ENCODE results near the gene STPG1.
A peak's percentile ranks its signal among the peaks of the same experiment; 100 is the strongest.

STPG1 gene

GRCh38 chr1:24373044-24373443, 40.5 kb downstream of the STPG1 start:
- H3K4me3 ChIP-seq (ENCODE audit: low read depth, low read length), result no peak overlapping the region
- no peak overlapping the region for H3K27ac ChIP-seq
- in situ Hi-C loops (cut with HindIII; ENCODE audit: low pct_ligation_motif_present, low sequenced_read_pairs), result no loop called here
- no peaks in the 10 kb centered on the region for H3K27me3 ChIP-seq (replicated peaks)
- DNase-seq, result no peak
- TF ChIP-seq CTCF (IDR thresholded peaks at IDR 0.05; ENCODE audit: low read depth, low read length, missing control alignments), result no peak
- H3K36me3 ChIP-seq (replicated peaks), result no peaks in the 10 kb centered on the region

GRCh38 chr1:24369801-24370200, 43.8 kb downstream of the STPG1 start:
- no peak for DNase-seq
- Histone ChIP-seq H3K27me3 (replicated peaks) (no peaks in the 10 kb centered on the region), H3K4me3 (ENCODE audit: low read depth, low read length) (no peak overlapping the region), H3K27ac (no peak overlapping the region), H3K36me3 (replicated peaks) (no peaks in the 10 kb centered on the region)
- in situ Hi-C loops (cut with HindIII; ENCODE audit: low pct_ligation_motif_present, low sequenced_read_pairs), result no loop called here
- no peak for TF ChIP-seq CTCF (IDR thresholded peaks at IDR 0.05; ENCODE audit: low read depth, low read length, missing control alignments)

- Histone ChIP-seq H3K36me3 (replicated peaks) (no peaks in the 10 kb centered on the region), H3K4me3 (ENCODE audit: low read depth, low read length) (no peak overlapping the region), H3K27ac (no peak overlapping the region), H3K27me3 (replicated peaks) (no peaks in the 10 kb centered on the region)
- no peak for TF ChIP-seq CTCF (IDR thresholded peaks at IDR 0.05; ENCODE audit: low read depth, low read length, missing control alignments)
- in situ Hi-C loops (cut with HindIII; ENCODE audit: low pct_ligation_motif_present, low sequenced_read_pairs), result no loop called here
- no peak for DNase-seq
Measured at GRCh38 chr1:24369199-24369598, 44.4 kb downstream of the STPG1 start.

- no peak for DNase-seq
- in situ Hi-C loops (cut with HindIII; ENCODE audit: low pct_ligation_motif_present, low sequenced_read_pairs), result no loop called here
- TF ChIP-seq CTCF (IDR thresholded peaks at IDR 0.05; ENCODE audit: low read depth, low read length, missing control alignments), result no peak
- no peak overlapping the region for H3K27ac ChIP-seq
- no peak overlapping the region for H3K4me3 ChIP-seq (ENCODE audit: low read depth, low read length)
- H3K36me3 ChIP-seq (replicated peaks), result no peaks in the 10 kb centered on the region
- no peaks in the 10 kb centered on the region for H3K27me3 ChIP-seq (replicated peaks)
Measured at GRCh38 chr1:24366707-24367106, 46.9 kb downstream of the STPG1 start.

GRCh38 chr1:24364975-24365678, 48.5 kb downstream of the STPG1 start:
- in situ Hi-C loops (cut with HindIII; ENCODE audit: low pct_ligation_motif_present, low sequenced_read_pairs), result no loop called here
- Histone ChIP-seq H3K27ac (no peak overlapping the region), H3K27me3 (replicated peaks) (no peaks in the 10 kb centered on the region), H3K4me3 (ENCODE audit: low read depth, low read length) (no peak overlapping the region), H3K36me3 (replicated peaks) (no peaks in the 10 kb centered on the region)
- TF ChIP-seq CTCF (IDR thresholded peaks at IDR 0.05; ENCODE audit: low read depth, low read length, missing control alignments), result no peak
- DNase-seq, result peak; percentile 86

GRCh38 chr1:24364605-24364974, 49.0 kb downstream of the STPG1 start:
- Histone ChIP-seq H3K27me3 (replicated peaks) (no peaks in the 10 kb centered on the region), H3K27ac (no peak overlapping the region), H3K36me3 (replicated peaks) (no peaks in the 10 kb centered on the region), H3K4me3 (ENCODE audit: low read depth, low read length) (no peak overlapping the region)
- in situ Hi-C loops (cut with HindIII; ENCODE audit: low pct_ligation_motif_present, low sequenced_read_pairs), result no loop called here
- no peak for DNase-seq
- no peak for TF ChIP-seq CTCF (IDR thresholded peaks at IDR 0.05; ENCODE audit: low read depth, low read length, missing control alignments)
